Small intestine (tissue), 16 donors: ENCODE results near the gene ZNF729. TPM values are rescaled to one million over a fixed set of nuclear protein-coding genes. Genes with fewer than 3 reads are reported as not detected.
A peak's percentile ranks its signal among the peaks of the same experiment; 100 is the strongest.
"Not testable (repeated sequence)": the region's sequence is repeated elsewhere in the genome, so short reads cannot be mapped to it uniquely, and the experiment has no call there.

Experiments used
- DNase-seq, 2 donors: peaks; one replicate each; pipeline versions ENCODE4 v3.0.0 to v3.0.0-alpha.2; 2013
- FAIRE-seq: peaks from 2 replicates; lab custom pipeline; 2012; peaks lifted over from hg19 to GRCh38; lab: Jason Lieb, UNC
- H3K27ac ChIP-seq, 3 donors: one replicate each; pipeline ENCODE4 v1.5.1; 2013; ENCODE audit warnings: low read length in 2 of 3, mild to moderate bottlenecking in 2 of 3, control low read depth in 1 of 3, inconsistent platforms in 1 of 3, low read depth in 1 of 3, moderate library complexity in 1 of 3
- H3K27me3 ChIP-seq, 3 donors: one replicate each; pipeline ENCODE4 v1.6.1; 2013; ENCODE audit warnings: low read length in 3 of 3, inconsistent platforms in 1 of 3; ENCODE audit not compliant: control insufficient read depth in 3 of 3, insufficient read depth in 3 of 3
- H3K36me3 ChIP-seq, 3 donors: one replicate each; pipeline ENCODE4 v1.6.1; 2013; ENCODE audit warnings: low read length in 3 of 3, inconsistent platforms in 1 of 3, low read depth in 1 of 3, mild to moderate bottlenecking in 1 of 3, moderate library complexity in 1 of 3; ENCODE audit not compliant: control insufficient read depth in 3 of 3, insufficient read depth in 2 of 3
- H3K4me1 ChIP-seq, 3 donors: one replicate each; pipeline ENCODE4 v1.6.1; 2013; ENCODE audit warnings: low read length in 2 of 3, inconsistent platforms in 1 of 3, low read depth in 1 of 3, mild to moderate bottlenecking in 1 of 3, moderate library complexity in 1 of 3; ENCODE audit not compliant: control insufficient read depth in 3 of 3, insufficient read depth in 2 of 3
- H3K4me3 ChIP-seq, 3 donors: one replicate each; pipeline ENCODE4 v1.5.1; 2013; ENCODE audit warnings: low read length in 3 of 3, control low read depth in 1 of 3, inconsistent platforms in 1 of 3, low read depth in 1 of 3, mild to moderate bottlenecking in 1 of 3, moderate library complexity in 1 of 3
- H3K9me3 ChIP-seq, 2 donors: one replicate each; pipeline ENCODE4 v1.6.1; 2013; ENCODE audit warnings: low read depth in 1 of 2, low read length in 1 of 2; ENCODE audit not compliant: control insufficient read depth in 2 of 2, insufficient read depth in 1 of 2
- WGBS, 3 donors: extraction: QIAGEN DNeasy Blood & Tissue Kit; methylation state at CpG; one replicate each; pipeline ENCODE4 v1.1.7; 2013; 5-methylcytosine and 5-hydroxymethylcytosine counted together
- long read RNA-seq, 10 donors: transcript quantifications; one replicate each; lab custom pipeline, GENCODE V29; 2026
- polyA plus RNA-seq, 4 donors: library from polyadenylated mRNA; stranded (reverse) in 3 of 4; unstranded in 1 of 4; fragments of 200-250 nt in 3 of 4; fragments of 120-200 nt in 1 of 4; gene quantifications; one replicate each; pipeline versions ENCODE4 v1.2.1 to v1.2.3, GENCODE V29; 2013
- donor health status: healthy with polysubstance abuse.
- donor health status: control.
- donor health status: control.
- donor health status: Bipolar disorder and iron deficiency.
- donor health status: healthy.

The ZNF729 gene
- under 1 TPM in 1 of 4 donors, not detected in 3; 0.01 TPM for polyA plus RNA-seq
- long read RNA-seq, donor 1 = 0 reads
- long read RNA-seq, donor 2 = 0 reads
- long read RNA-seq, donor 3 = 0 reads
- long read RNA-seq, donor 4 = 0 reads
- long read RNA-seq, donor 5 = 0 reads
- long read RNA-seq, donor 6 = 0 reads
- long read RNA-seq, donor 7 = 0 reads
- long read RNA-seq, donor 8 = 0 reads
- long read RNA-seq, donor 9 = 0 reads
- long read RNA-seq, donor 10 = 0 reads

GRCh38 chr19:22286151-22286810 is at the start of gene ZNF729:
TSS of gene ZNF729 (plus strand) at chr19:22286441. CDS start at chr19:22286526, 85 bp downstream.
- Histone ChIP-seq H3K4me1 (no peaks in the 10 kb centered on the region), H3K36me3 (no peaks in the 10 kb centered on the region), H3K27me3 (no peaks in the 10 kb centered on the region), H3K9me3 (peaks cover 2 to 16% of the 10 kb centered on the region in 2 donors), H3K4me3 (no peak within 1 kb of the TSS), H3K27ac (no peak within 1 kb of the TSS)
- DNase-seq (peak in 1 of 2 donors; percentile 4), FAIRE-seq (no peak)
- WGBS, 3 donors = 5 to 23% (median 22%) methylated on average over 25 to 32 of the region's 32 CpGs

- H3K4me1 ChIP-seq = no peaks in the 10 kb centered on the region
- H3K9me3 ChIP-seq = peaks cover 1 to 30% of the 10 kb centered on the region in 2 donors
- FAIRE-seq (no peak), DNase-seq (no peak)
- H3K4me3 ChIP-seq = no peak overlapping the region
- no peaks in the 10 kb centered on the region for H3K27me3 ChIP-seq
- H3K27ac ChIP-seq = no peak overlapping the region
- H3K36me3 ChIP-seq = no peaks in the 10 kb centered on the region
These were observed 29.4 kb upstream of the ZNF729 start for GRCh38 chr19:22256856-22257255.

- 62 to 85% (median 73%) methylated on average over 2 of the region's 2 CpGs for WGBS, 3 donors
- H3K36me3 ChIP-seq = no peaks in the 10 kb centered on the region
- H3K4me3 ChIP-seq = no peak overlapping the region
- H3K4me1 ChIP-seq = no peaks in the 10 kb centered on the region
- H3K27ac ChIP-seq = no peak overlapping the region
- no peaks in the 10 kb centered on the region for H3K27me3 ChIP-seq
- FAIRE-seq (no peak), DNase-seq (no peak)
- H3K9me3 ChIP-seq = peaks cover 1 to 34% of the 10 kb centered on the region in 2 donors
These were observed 28.9 kb upstream of the ZNF729 start for GRCh38 chr19:22257381-22257780.

- H3K27me3 ChIP-seq = no peaks in the 10 kb centered on the region
- DNase-seq (no peak), FAIRE-seq (no peak)
- H3K36me3 ChIP-seq = no peaks in the 10 kb centered on the region
- H3K4me1 ChIP-seq = no peaks in the 10 kb centered on the region
- H3K27ac ChIP-seq = no peak overlapping the region
- peaks cover 1 to 39% of the 10 kb centered on the region in 2 donors for H3K9me3 ChIP-seq
- no peak overlapping the region for H3K4me3 ChIP-seq
These were observed 28.3 kb upstream of the ZNF729 start for GRCh38 chr19:22257916-22258315.

- Histone ChIP-seq H3K27ac (no peak overlapping the region), H3K9me3 (peaks cover 1 to 42% of the 10 kb centered on the region in 2 donors), H3K36me3 (no peaks in the 10 kb centered on the region), H3K27me3 (no peaks in the 10 kb centered on the region), H3K4me1 (no peaks in the 10 kb centered on the region), H3K4me3 (no peak overlapping the region)
- DNase-seq (no peak), FAIRE-seq (no peak)
- WGBS, 3 donors = 81 to 92% (median 83%) methylated on average over 2 of the region's 2 CpGs
These were observed 25.7 kb upstream of the ZNF729 start for GRCh38 chr19:22260499-22260898.

GRCh38 chr19:22261596-22261995 is 24.6 kb upstream of the ZNF729 start:
- Histone ChIP-seq H3K4me1 (no peaks in the 10 kb centered on the region), H3K4me3 (no peak overlapping the region), H3K9me3 (peaks cover 1 to 45% of the 10 kb centered on the region in 2 donors), H3K27ac (no peak overlapping the region), H3K36me3 (no peaks in the 10 kb centered on the region), H3K27me3 (no peaks in the 10 kb centered on the region)
- DNase-seq (no peak), FAIRE-seq (no peak)
- WGBS, 3 donors = 14 to 39% (median 39%) methylated on average over 33 to 37 of the region's 37 CpGs

- H3K27me3 ChIP-seq = no peaks in the 10 kb centered on the region
- no peak overlapping the region for H3K4me3 ChIP-seq
- H3K4me1 ChIP-seq = no peaks in the 10 kb centered on the region
- WGBS, 3 donors = 77 to 84% (median 81%) methylated on average over 5 of the region's 5 CpGs
- DNase-seq (no peak), FAIRE-seq (no peak)
- peaks cover 1 to 36% of the 10 kb centered on the region in 2 donors for H3K9me3 ChIP-seq
- no peak overlapping the region for H3K27ac ChIP-seq
- no peaks in the 10 kb centered on the region for H3K36me3 ChIP-seq
These were observed 23.1 kb upstream of the ZNF729 start for GRCh38 chr19:22263121-22263520.

GRCh38 chr19:22321554-22321953 is 35.3 kb downstream of the ZNF729 start:
- not testable (repeated sequence) for H3K4me1 ChIP-seq, H3K27ac ChIP-seq, DNase-seq, FAIRE-seq, H3K36me3 ChIP-seq, H3K27me3 ChIP-seq, H3K4me3 ChIP-seq
- peaks cover 0 to 25% of the 10 kb centered on the region in 2 donors for H3K9me3 ChIP-seq
- WGBS, 3 donors = 94 to 95% (median 94%) methylated on average over 24 to 27 of the region's 27 CpGs
